GM12878 (cell line): Measurements from ENCODE around the gene DOCK9. TPM values are rescaled to one million over a fixed set of nuclear protein-coding genes. Genes with fewer than 3 reads are reported as not detected.

Source experiments
- ATAC-seq: fragments of 200-7000 bp; cut with Tn5 transposase; 3 replicates; pipeline ENCODE4 v1.9.1; 2020; ENCODE audit warnings: mild to moderate bottlenecking, moderate library complexity
- BruUV-seq: library from RNA; stranded (reverse); fragments of 400-500 nt; replicated peaks from 2 replicates; lab custom pipeline; 2021; lab: Mats Ljungman, UMichigan
- CTCF ChIA-PET: fragments of 300-600 bp; sonication (Branson Sonifier 250); formaldehyde crosslinking; extraction: SDS; loops from one replicate; lab custom pipeline; 2021; ENCODE audit warnings: inconsistent platforms; lab: Yijun Ruan, JAX
- POLR2A ChIA-PET: fragments of 350-600 bp; formaldehyde crosslinking; extraction: SDS; loops from one replicate; lab custom pipeline; 2021; ENCODE audit warnings: inconsistent platforms; lab: Charles Lee
- RAD21 ChIA-PET: fragments of 300-600 bp; sonication (Branson Sonifier 250); formaldehyde crosslinking; loops from one replicate; lab custom pipeline; 2023; ENCODE audit warnings: antibody characterized with exemption; ENCODE audit not compliant: unreplicated experiment; lab: Charles Lee
- SMC1A ChIA-PET: fragments of 300-600 bp; sonication (Branson Sonifier 250); formaldehyde crosslinking; loops from one replicate; lab custom pipeline; 2023; ENCODE audit not compliant: unreplicated experiment, uncharacterized antibody; lab: Charles Lee
- DNase-seq: peaks from one replicate; pipeline ENCODE4 v3.0.0-alpha.2; 2011; ENCODE audit warnings: low read depth, low spot score
- FAIRE-seq: peaks from 3 replicates; lab custom pipeline; 2011; peaks lifted over from hg19 to GRCh38; lab: Jason Lieb, UNC
- H2AFZ ChIP-seq: 2 replicates; pipeline ENCODE4 v1.6.0; 2011; ENCODE audit warnings: low read depth, low read length, control low read depth; ENCODE audit not compliant: control insufficient read depth
- H3K27ac ChIP-seq: 2 replicates; pipeline ENCODE4 v1.5.1; 2011; ENCODE audit warnings: control low read depth; ENCODE audit not compliant: control insufficient read depth, insufficient read depth
- H3K27me3 ChIP-seq, 2 experiments: replicated peaks in 1 of 2; 2 replicates each; pipeline versions ENCODE4 v1.6.0 to v1.6.1; 2011; ENCODE audit warnings: low read length in 1 of 2; ENCODE audit not compliant: control insufficient read depth in 2 of 2, insufficient read depth in 2 of 2
- H3K36me3 ChIP-seq, 2 experiments: 2 replicates each; pipeline ENCODE4 v1.5.1; 2011; ENCODE audit warnings: low read length in 1 of 2; ENCODE audit not compliant: control insufficient read depth in 2 of 2, insufficient read depth in 2 of 2
- H3K4me1 ChIP-seq: 2 replicates; pipeline ENCODE4 v1.6.1; 2011; ENCODE audit warnings: mild to moderate bottlenecking, low read length, moderate library complexity, mixed read lengths; ENCODE audit not compliant: control insufficient read depth, insufficient read depth
- H3K4me2 ChIP-seq: 2 replicates; pipeline ENCODE4 v1.6.0; 2011; ENCODE audit warnings: control low read depth; ENCODE audit not compliant: control insufficient read depth, insufficient read depth
- H3K4me3 ChIP-seq: fragments of 200-600 bp; sonication (generic); 2 replicates; pipeline ENCODE4 v1.5.1; 2016
- H3K79me2 ChIP-seq: 2 replicates; pipeline ENCODE4 v1.6.0; 2011; ENCODE audit warnings: low read length; ENCODE audit not compliant: control insufficient read depth, insufficient read depth
- H3K9ac ChIP-seq: 2 replicates; pipeline ENCODE4 v1.8.0; 2011; ENCODE audit warnings: low read length, control low read depth, mixed read lengths; ENCODE audit not compliant: control insufficient read depth, insufficient read depth
- H3K9me3 ChIP-seq: replicated peaks from 3 replicates; pipeline ENCODE4 v1.5.1; 2011; ENCODE audit warnings: mild to moderate bottlenecking, low read length; ENCODE audit not compliant: control insufficient read depth, insufficient read depth
- H4K20me1 ChIP-seq: 2 replicates; pipeline ENCODE4 v1.6.0; 2011; ENCODE audit not compliant: control insufficient read depth, insufficient read depth
- BCL11A ChIP-seq: IDR thresholded peaks from 2 replicates; pipeline ENCODE4 v1.6.1; 2011; ENCODE audit warnings: low read depth, low read length
- BRCA1 ChIP-seq: IDR thresholded peaks from 2 replicates; pipeline ENCODE4 v1.6.1; 2011; ENCODE audit warnings: low read depth, low read length, improper control_type of control experiment
- CBFB ChIP-seq: IDR thresholded peaks from 2 replicates; pipeline ENCODE4 v1.6.1; 2016; ENCODE audit warnings: antibody characterized with exemption, low read depth
- CEBPB ChIP-seq, 2 experiments: fragments of 150-350 bp in 1 of 2; IDR thresholded peaks; 2 replicates each; pipeline ENCODE4 v1.6.1; 2012 to 2014; ENCODE audit warnings: low read depth in 2 of 2, low read length in 2 of 2, borderline replicate concordance in 1 of 2, inconsistent platforms in 1 of 2
- GATAD2B ChIP-seq: fragments of 450-650 bp; conservative IDR thresholded peaks from 2 replicates; pipeline ENCODE4 v1.6.1; 2017; ENCODE audit warnings: low read depth, mild to moderate bottlenecking, moderate library complexity
- NFXL1 ChIP-seq: fragments of 450-650 bp; IDR thresholded peaks from 2 replicates; pipeline ENCODE4 v1.6.1; 2017; ENCODE audit warnings: antibody characterized with exemption, mild to moderate bottlenecking, borderline replicate concordance
- PAX5 ChIP-seq: IDR thresholded peaks from 2 replicates; pipeline ENCODE4 v1.6.1; 2011; ENCODE audit warnings: low read depth, low read length, borderline replicate concordance
- RELA ChIP-seq: fragments of 450-650 bp; IDR thresholded peaks from 2 replicates; pipeline ENCODE4 v1.8.0; 2014; ENCODE audit warnings: borderline replicate concordance; ENCODE audit not compliant: partially characterized antibody
- RFX5 ChIP-seq: IDR thresholded peaks from 2 replicates; pipeline ENCODE4 v1.6.1; 2011; ENCODE audit warnings: low read depth, low read length, improper control_type of control experiment
- ZNF384 ChIP-seq: IDR thresholded peaks from 2 replicates; pipeline ENCODE4 v1.6.1; 2012; ENCODE audit warnings: low read depth, mild to moderate bottlenecking, low read length, improper control_type of control experiment, borderline replicate concordance
- ZSCAN29 ChIP-seq: fragments of 450-650 bp; IDR thresholded peaks from 2 replicates; pipeline ENCODE4 v1.6.1; 2017; ENCODE audit warnings: mild to moderate bottlenecking, moderate library complexity
- WGBS: methylation state at CpG from one replicate; pipeline ENCODE4 v1.1.6; 2016; ENCODE audit warnings: low lambda C conversion rate; ENCODE audit not compliant: insufficient replicate concordance, insufficient coverage; ENCODE audit errors: missing lambda C conversion rate; 5-methylcytosine and 5-hydroxymethylcytosine counted together
- in situ Hi-C: fragments of 300-500 bp; cut with MboI; formaldehyde crosslinking; loops from 9 replicates; pipeline ENCODE4 v1.14.3; 2018; ENCODE audit warnings: mixed read lengths
- intact Hi-C: fragments of 100-400 bp; cut with micrococcal nuclease; formaldehyde crosslinking; loops from one replicate; pipeline ENCODE4 v1.14.2; 2022; ENCODE audit not compliant: unreplicated experiment
- polyA plus RNA-seq, 11 experiments: library from polyadenylated mRNA; depleted of rRNA in 4 of 11; unstranded in 6 of 11; stranded (reverse) in 5 of 11; fragments of >200 nt; fragmentation: Nextera tagmentation in 4 of 11; fragmentation: Illumina TruSeq in 1 of 11; extraction: Ambion mirVana in 4 of 11; extraction: Trizol in 1 of 11; gene quantifications; 1 replicate in 1 of 11; 2 replicates in 10 of 11; pipeline versions ENCODE4 v1.2.1 to v1.2.3, GENCODE V29; 2011 to 2016; ENCODE audit warnings: inconsistent platforms in 2 of 11, missing spikeins in 2 of 11, low read depth in 1 of 11
- total RNA-seq, 4 experiments: library from RNA; depleted of rRNA in 3 of 4; stranded (reverse); fragments of >200 nt in 3 of 4; fragmentation: Illumina TruSeq in 1 of 4; extraction: Trizol in 1 of 4; gene quantifications; 2 replicates each; pipeline versions ENCODE4 v1.2.1 to v1.2.3, GENCODE V29; 2013 to 2021
- TF ChIP-seq, protein P1 (sequence below): fragments of 450-650 bp; conservative IDR thresholded peaks from 2 replicates; pipeline ENCODE4 v1.6.1; 2017; ENCODE audit warnings: mild to moderate bottlenecking, moderate library complexity
- TF ChIP-seq, protein P2 (sequence below): IDR thresholded peaks from 2 replicates; pipeline ENCODE4 v1.6.1; 2011; ENCODE audit warnings: low read depth, mild to moderate bottlenecking, low read length, moderate library complexity, borderline replicate concordance; ENCODE audit errors: extremely low read depth

DOCK9 gene
- total and polyA plus RNA-seq, 10 of the 15 experiments (the other 5 are each of a cell fraction or from before 2014, with no cell fraction given): 0.09 to 2.9 (median 0.74) TPM

DNA sequence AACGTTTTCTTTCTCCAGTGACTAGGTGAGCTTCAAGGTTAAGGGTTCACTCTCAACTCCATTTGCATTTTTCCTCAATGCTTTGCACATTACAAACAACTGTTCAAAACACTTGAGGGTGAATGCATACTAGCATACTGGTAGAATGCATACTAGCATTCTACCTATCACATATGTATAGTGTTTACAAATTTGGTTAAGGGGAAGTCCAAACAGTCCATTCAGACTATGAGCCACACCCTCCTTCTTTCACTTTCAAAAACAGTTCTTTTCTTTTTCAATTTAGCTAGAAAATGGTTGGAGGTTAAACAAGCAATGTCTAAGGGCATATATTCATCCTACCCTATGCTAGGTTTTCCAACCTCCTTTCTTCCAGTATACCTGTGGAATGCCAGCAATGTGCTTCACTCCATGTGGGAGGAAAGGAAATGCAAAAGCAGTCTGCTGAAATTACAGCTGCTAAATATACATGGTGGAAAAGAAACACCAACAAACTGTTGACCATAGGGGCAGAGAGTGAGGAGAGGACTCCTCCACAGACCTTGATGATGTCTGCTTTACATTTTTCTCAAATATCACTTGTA, 102.6 kb downstream of the DOCK9 start:
- Histone ChIP-seq H3K9ac (no peak overlapping the region), H3K27me3 (no peaks in the 10 kb centered on the region), H4K20me1 (no peaks in the 10 kb centered on the region), H3K27ac (peak overlapping the region; percentile 40; the same call in 1 of the 2 replicates), H3K36me3 (no peaks in the 10 kb centered on the region), H3K9me3 (peaks cover 2% of the 10 kb centered on the region; the same call in 2 of the 3 replicates), H3K4me2 (no peak overlapping the region; the same call in 1 of the 2 replicates), H2AFZ (peak overlapping the region; percentile 78), H3K4me3 (no peak overlapping the region), H3K4me1 (peaks cover 9% of the 10 kb centered on the region), H3K79me2 (no peaks in the 10 kb centered on the region)
- no peak for FAIRE-seq
- ChIA-PET CTCF (interaction anchor here (0.8 to 2.0 kb wide), 4 partner anchors 9 to 153 kb away, joined by 3 to 9 read pairs (median 4); no protein-coding TSS in a partner anchor), SMC1A (interaction anchor here (1.1 kb wide), 1 partner anchor 227 kb away, joined by 3 read pairs; no protein-coding TSS in a partner anchor), POLR2A (no interaction called here), RAD21 (interaction anchor here (1.0 kb wide), 1 partner anchor 391 kb away, joined by 6 read pairs; no protein-coding TSS in a partner anchor)
- peak; percentile 84 for ATAC-seq
- no peak for DNase-seq
- WGBS: 21% methylated on average over 1 of the region's 1 CpG
- TF ChIP-seq GATAD2B: no peak
- TF ChIP-seq CEBPB (IDR thresholded peaks at IDR 0.05; ENCODE audit: borderline replicate concordance in 1 of 2, low read depth in 2 of 2, low read length in 2 of 2): no peak
- no peak for TF ChIP-seq ZSCAN29
- TF ChIP-seq RELA: no peak
- TF ChIP-seq NFXL1: no peak
- no peak for TF ChIP-seq BCL11A
- in situ Hi-C loops: no loop called here
- intact Hi-C loops: no loop called here
- BruUV-seq: no TSS peak

DNA sequence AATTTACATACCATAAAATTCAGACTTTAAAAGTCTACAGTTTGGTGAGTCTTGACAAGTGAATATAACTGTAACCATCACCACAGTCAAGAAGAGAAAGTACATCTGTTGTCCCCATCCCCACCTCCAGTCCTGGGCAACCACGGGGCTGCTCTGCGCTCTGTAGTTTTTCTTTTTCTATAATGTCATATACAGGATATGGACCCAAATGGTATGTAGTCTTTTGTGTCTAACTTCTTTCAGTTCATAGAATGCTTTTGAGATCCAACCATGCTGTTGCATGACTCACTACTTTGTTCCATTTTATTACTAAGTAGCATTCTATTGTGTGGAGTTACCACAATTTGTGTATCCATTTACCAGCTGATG, 103.9 kb downstream of the DOCK9 start:
- Histone ChIP-seq H3K4me1 (peaks cover 9% of the 10 kb centered on the region), H3K4me3 (no peak overlapping the region), H3K79me2 (no peaks in the 10 kb centered on the region), H3K36me3 (no peaks in the 10 kb centered on the region), H3K27me3 (no peaks in the 10 kb centered on the region), H4K20me1 (no peaks in the 10 kb centered on the region), H3K9ac (no peak overlapping the region), H3K27ac (no peak overlapping the region), H3K9me3 (peaks cover 2% of the 10 kb centered on the region; the same call in 2 of the 3 replicates), H2AFZ (no peak overlapping the region), H3K4me2 (no peak overlapping the region)
- no TSS peak for BruUV-seq
- POLR2A ChIA-PET: no interaction called here
- intact Hi-C loops (no loop called here), in situ Hi-C loops (no loop called here)
- SMC1A ChIA-PET: no interaction called here
- CTCF ChIA-PET: interaction anchor here (0.9 to 2.0 kb wide), 4 partner anchors 8 to 395 kb away, joined by 3 to 9 read pairs (median 4); no protein-coding TSS in a partner anchor
- RAD21 ChIA-PET: no interaction called here
- DNase-seq (no peak), FAIRE-seq (no peak), ATAC-seq (no peak)
- WGBS: 82% methylated on average over 2 of the region's 2 CpGs
- TF ChIP-seq RFX5 (no peak), BRCA1 (no peak), GATAD2B (no peak), PAX5 (no peak), CBFB (no peak), ZNF384 (no peak)
- TF ChIP-seq, protein P1, sequence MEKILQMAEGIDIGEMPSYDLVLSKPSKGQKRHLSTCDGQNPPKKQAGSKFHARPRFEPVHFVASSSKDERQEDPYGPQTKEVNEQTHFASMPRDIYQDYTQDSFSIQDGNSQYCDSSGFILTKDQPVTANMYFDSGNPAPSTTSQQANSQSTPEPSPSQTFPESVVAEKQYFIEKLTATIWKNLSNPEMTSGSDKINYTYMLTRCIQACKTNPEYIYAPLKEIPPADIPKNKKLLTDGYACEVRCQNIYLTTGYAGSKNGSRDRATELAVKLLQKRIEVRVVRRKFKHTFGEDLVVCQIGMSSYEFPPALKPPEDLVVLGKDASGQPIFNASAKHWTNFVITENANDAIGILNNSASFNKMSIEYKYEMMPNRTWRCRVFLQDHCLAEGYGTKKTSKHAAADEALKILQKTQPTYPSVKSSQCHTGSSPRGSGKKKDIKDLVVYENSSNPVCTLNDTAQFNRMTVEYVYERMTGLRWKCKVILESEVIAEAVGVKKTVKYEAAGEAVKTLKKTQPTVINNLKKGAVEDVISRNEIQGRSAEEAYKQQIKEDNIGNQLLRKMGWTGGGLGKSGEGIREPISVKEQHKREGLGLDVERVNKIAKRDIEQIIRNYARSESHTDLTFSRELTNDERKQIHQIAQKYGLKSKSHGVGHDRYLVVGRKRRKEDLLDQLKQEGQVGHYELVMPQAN: no peak
- TF ChIP-seq, protein P2, sequence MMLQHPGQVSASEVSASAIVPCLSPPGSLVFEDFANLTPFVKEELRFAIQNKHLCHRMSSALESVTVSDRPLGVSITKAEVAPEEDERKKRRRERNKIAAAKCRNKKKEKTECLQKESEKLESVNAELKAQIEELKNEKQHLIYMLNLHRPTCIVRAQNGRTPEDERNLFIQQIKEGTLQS: no peak
